DND-41 (cell line): ENCODE results near the gene TAF1B.

Experiments
- ATAC-seq: fragments of 200-7000 bp; cut with Tn5 transposase; 3 replicates; pipeline ENCODE4 v1.9.1; 2021; ENCODE audit warnings: low read depth; ENCODE audit not compliant: insufficient read depth
- DNase-seq: peaks from one replicate; pipeline ENCODE4 v3.0.0-alpha.2; 2020
- H2AFZ ChIP-seq: 2 replicates; pipeline ENCODE4 v1.6.0; 2012; ENCODE audit warnings: low read depth, low read length
- H3K27ac ChIP-seq: 2 replicates; pipeline ENCODE4 v1.5.1; 2012; ENCODE audit warnings: low read length, inconsistent platforms
- H3K27me3 ChIP-seq: fragments of 200-600 bp; sonication (generic); 2 replicates; pipeline ENCODE4 v1.6.0; 2012; ENCODE audit warnings: low read length, mild to moderate bottlenecking, inconsistent platforms; ENCODE audit not compliant: insufficient read depth, poor library complexity
- H3K36me3 ChIP-seq: 2 replicates; pipeline ENCODE4 v1.5.1; 2012; ENCODE audit warnings: low read length, inconsistent platforms; ENCODE audit not compliant: insufficient read depth
- H3K4me1 ChIP-seq: 2 replicates; pipeline ENCODE4 v1.5.1; 2012; ENCODE audit warnings: mild to moderate bottlenecking, low read length; ENCODE audit not compliant: insufficient read depth
- H3K4me2 ChIP-seq: 2 replicates; pipeline ENCODE4 v1.6.0; 2012; ENCODE audit warnings: mild to moderate bottlenecking, moderate library complexity, low read length, inconsistent platforms; ENCODE audit not compliant: insufficient read depth
- H3K4me3 ChIP-seq, 2 experiments: fragments of 200-600 bp in 1 of 2; shearing (Covaris generic) in 1 of 2; 2 replicates each; pipeline ENCODE4 v1.5.1; 2012 to 2016; ENCODE audit warnings: inconsistent platforms in 2 of 2, low read length in 2 of 2, mild to moderate bottlenecking in 2 of 2, low read depth in 1 of 2, moderate library complexity in 1 of 2
- H3K79me2 ChIP-seq: 2 replicates; pipeline ENCODE4 v1.6.0; 2012; ENCODE audit warnings: low read length, inconsistent platforms; ENCODE audit not compliant: insufficient read depth
- H3K9ac ChIP-seq: 2 replicates; pipeline ENCODE4 v1.6.0; 2012; ENCODE audit warnings: low read depth, mild to moderate bottlenecking, inconsistent platforms, low read length, moderate library complexity
- H3K9me3 ChIP-seq: 2 replicates; pipeline ENCODE4 v1.5.1; 2012; ENCODE audit warnings: low read length, moderate library complexity, mild to moderate bottlenecking, inconsistent platforms; ENCODE audit not compliant: insufficient read depth, severe bottlenecking
- H4K20me1 ChIP-seq: 2 replicates; pipeline ENCODE4 v1.6.0; 2012; ENCODE audit warnings: low read length; ENCODE audit not compliant: insufficient read depth
- EZH2 ChIP-seq: IDR thresholded peaks from 3 replicates; pipeline ENCODE4 v1.6.1; 2012; ENCODE audit warnings: borderline replicate concordance, low read depth, mild to moderate bottlenecking, moderate library complexity, low read length, inconsistent platforms; ENCODE audit not compliant: severe bottlenecking
- TF ChIP-seq, protein P1 (sequence below): IDR thresholded peaks from 2 replicates; pipeline ENCODE4 v1.5.1; 2012; ENCODE audit warnings: borderline replicate concordance, low read length, moderate library complexity, mild to moderate bottlenecking; ENCODE audit not compliant: poor library complexity, severe bottlenecking; ENCODE audit errors: extremely low read depth

TAF1B gene

DNA sequence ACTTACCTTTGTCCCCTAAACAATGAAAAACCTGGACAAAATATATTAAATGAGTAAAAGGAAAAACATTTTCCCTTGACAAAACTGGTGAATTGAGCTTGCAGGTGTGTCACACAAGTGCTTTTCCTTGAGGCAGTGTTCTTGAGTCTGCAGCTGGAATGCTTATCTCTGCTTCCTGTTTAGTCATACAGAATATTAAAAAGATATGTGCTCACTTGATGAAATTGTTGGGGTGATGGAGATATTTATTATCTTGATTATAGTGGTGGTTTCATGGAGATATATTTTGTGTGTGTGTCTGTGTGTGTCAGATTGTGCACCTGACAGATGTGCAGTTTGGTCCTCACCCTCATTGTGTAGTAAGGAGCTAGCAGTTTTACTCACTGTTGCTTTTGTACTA, 3.3 kb downstream of the TAF1B start:
- H3K4me1 ChIP-seq: peaks cover 47% of the 10 kb centered on the region
- H3K27ac ChIP-seq: no peak overlapping the region; the same call in 1 of the 2 replicates
- TF ChIP-seq EZH2: no peak
- TF ChIP-seq, protein P1, sequence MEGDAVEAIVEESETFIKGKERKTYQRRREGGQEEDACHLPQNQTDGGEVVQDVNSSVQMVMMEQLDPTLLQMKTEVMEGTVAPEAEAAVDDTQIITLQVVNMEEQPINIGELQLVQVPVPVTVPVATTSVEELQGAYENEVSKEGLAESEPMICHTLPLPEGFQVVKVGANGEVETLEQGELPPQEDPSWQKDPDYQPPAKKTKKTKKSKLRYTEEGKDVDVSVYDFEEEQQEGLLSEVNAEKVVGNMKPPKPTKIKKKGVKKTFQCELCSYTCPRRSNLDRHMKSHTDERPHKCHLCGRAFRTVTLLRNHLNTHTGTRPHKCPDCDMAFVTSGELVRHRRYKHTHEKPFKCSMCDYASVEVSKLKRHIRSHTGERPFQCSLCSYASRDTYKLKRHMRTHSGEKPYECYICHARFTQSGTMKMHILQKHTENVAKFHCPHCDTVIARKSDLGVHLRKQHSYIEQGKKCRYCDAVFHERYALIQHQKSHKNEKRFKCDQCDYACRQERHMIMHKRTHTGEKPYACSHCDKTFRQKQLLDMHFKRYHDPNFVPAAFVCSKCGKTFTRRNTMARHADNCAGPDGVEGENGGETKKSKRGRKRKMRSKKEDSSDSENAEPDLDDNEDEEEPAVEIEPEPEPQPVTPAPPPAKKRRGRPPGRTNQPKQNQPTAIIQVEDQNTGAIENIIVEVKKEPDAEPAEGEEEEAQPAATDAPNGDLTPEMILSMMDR: no peak
- no peak overlapping the region for H3K4me3 ChIP-seq
- peaks cover 55% of the 10 kb centered on the region for H3K36me3 ChIP-seq
- no peak overlapping the region for H2AFZ ChIP-seq
- peaks cover 3% of the 10 kb centered on the region; the same call in 1 of the 2 replicates for H4K20me1 ChIP-seq
- H3K79me2 ChIP-seq: peaks cover 54% of the 10 kb centered on the region
- H3K9ac ChIP-seq: no peak overlapping the region
- H3K4me2 ChIP-seq: peak overlapping the region; percentile 81; the same call in 1 of the 2 replicates
- no peaks in the 10 kb centered on the region for H3K9me3 ChIP-seq
- ATAC-seq: no peak
- no peak for DNase-seq
- H3K27me3 ChIP-seq: no peaks in the 10 kb centered on the region

GRCh38 chr2:9847140-9847539, 3.9 kb downstream of the TAF1B start:
- H3K27ac ChIP-seq: no peak overlapping the region
- no peak for DNase-seq
- ATAC-seq: no peak
- H3K79me2 ChIP-seq: peaks cover 54% of the 10 kb centered on the region
- H3K4me3 ChIP-seq: no peak overlapping the region
- H3K36me3 ChIP-seq: peaks cover 61% of the 10 kb centered on the region
- H4K20me1 ChIP-seq: peaks cover 3% of the 10 kb centered on the region; the same call in 1 of the 2 replicates
- H2AFZ ChIP-seq: no peak overlapping the region
- no peaks in the 10 kb centered on the region for H3K9me3 ChIP-seq
- H3K27me3 ChIP-seq: no peaks in the 10 kb centered on the region
- peak overlapping the region; percentile 81; the same call in 1 of the 2 replicates for H3K4me2 ChIP-seq
- H3K4me1 ChIP-seq: peaks cover 46% of the 10 kb centered on the region
- TF ChIP-seq, protein P1: no peak
- no peak for TF ChIP-seq EZH2
- no peak overlapping the region for H3K9ac ChIP-seq

- H3K27ac ChIP-seq: no peak overlapping the region
- peaks cover 10% of the 10 kb centered on the region for H3K79me2 ChIP-seq
- H3K9ac ChIP-seq: no peak overlapping the region
- DNase-seq (no peak), ATAC-seq (no peak)
- peaks cover 92% of the 10 kb centered on the region for H3K36me3 ChIP-seq
- no peaks in the 10 kb centered on the region for H4K20me1 ChIP-seq
- H3K9me3 ChIP-seq: peaks cover 17% of the 10 kb centered on the region
- H3K4me3 ChIP-seq: no peak overlapping the region
- no peak overlapping the region for H2AFZ ChIP-seq
- no peak overlapping the region for H3K4me2 ChIP-seq
- H3K27me3 ChIP-seq: no peaks in the 10 kb centered on the region
- no peaks in the 10 kb centered on the region for H3K4me1 ChIP-seq
- TF ChIP-seq, protein P1: no peak
- TF ChIP-seq EZH2: no peak
Observed at GRCh38 chr2:9852881-9853280, 9.6 kb downstream of the TAF1B start.
